HepG2 (cell line): ENCODE measurements around the gene CLP1. TPM values are rescaled to one million over a fixed set of nuclear protein-coding genes. Genes with fewer than 3 reads are reported as not detected.
A peak's percentile ranks its signal among the peaks of the same experiment; 100 is the strongest.

Experiments
- ARID2 ChIP-seq: sonication (generic); formaldehyde crosslinking; IDR thresholded peaks from 2 replicates; pipeline ENCODE4 v1.8.1; 2022; ENCODE audit warnings: mild to moderate bottlenecking, missing genetic modification reagents, borderline replicate concordance
- ERF ChIP-seq: IDR thresholded peaks from 2 replicates; pipeline ENCODE4 v1.6.1; 2018; ENCODE audit warnings: missing biosample characterization, missing genetic modification reagents
- FOSL2 ChIP-seq: sonication (generic); formaldehyde crosslinking; IDR thresholded peaks from 2 replicates; pipeline ENCODE4 v1.4.0; 2020; ENCODE audit warnings: missing genetic modification reagents
- FOXC1 ChIP-seq: sonication (generic); formaldehyde crosslinking; IDR thresholded peaks from 2 replicates; pipeline ENCODE4 v1.8.0; 2022; ENCODE audit warnings: mild to moderate bottlenecking, missing genetic modification reagents, borderline replicate concordance
- HNF1B ChIP-seq: sonication (generic); formaldehyde crosslinking; IDR thresholded peaks from 2 replicates; pipeline ENCODE4 v1.5.1; 2020; ENCODE audit warnings: mild to moderate bottlenecking, moderate library complexity, missing genetic modification reagents
- MAF1 ChIP-seq: sonication (generic); formaldehyde crosslinking; IDR thresholded peaks from 2 replicates; pipeline ENCODE4 v1.5.0; 2020; ENCODE audit warnings: missing genetic modification reagents, borderline replicate concordance
- MTA1 ChIP-seq: sonication (generic); formaldehyde crosslinking; IDR thresholded peaks from 2 replicates; pipeline ENCODE4 v1.4.0; 2020; ENCODE audit warnings: missing genetic modification reagents, mild to moderate bottlenecking, borderline replicate concordance
- SRSF1 ChIP-seq: fragments of 200-400 bp; formaldehyde crosslinking; optimal IDR thresholded peaks from 2 replicates; pipeline ENCODE3; 2017; ENCODE audit warnings: mild to moderate bottlenecking, low read depth, low read length, moderate library complexity
- TMF1 ChIP-seq: sonication (generic); formaldehyde crosslinking; IDR thresholded peaks from 2 replicates; pipeline ENCODE4 v1.8.1; 2022; ENCODE audit warnings: low read depth, missing genetic modification reagents
- ZBTB1 ChIP-seq: sonication (generic); formaldehyde crosslinking; IDR thresholded peaks from 2 replicates; pipeline ENCODE4 v1.4.0; 2020; ENCODE audit warnings: missing genetic modification reagents, borderline replicate concordance
- ZFP41 ChIP-seq: sonication (generic); formaldehyde crosslinking; IDR thresholded peaks from 2 replicates; pipeline ENCODE4 v1.4.0; 2020; ENCODE audit warnings: mild to moderate bottlenecking, missing genetic modification reagents, borderline replicate concordance
- ZFYVE20 ChIP-seq: sonication (generic); formaldehyde crosslinking; IDR thresholded peaks from 2 replicates; pipeline ENCODE4 v1.8.0; 2023; ENCODE audit warnings: low read depth, mild to moderate bottlenecking, moderate library complexity, missing genetic modification reagents, borderline replicate concordance
- ZNF234 ChIP-seq: sonication (generic); formaldehyde crosslinking; conservative IDR thresholded peaks from 2 replicates; pipeline ENCODE4 v1.5.1; 2020; ENCODE audit warnings: mild to moderate bottlenecking, missing genetic modification reagents
- ZNF253 ChIP-seq: sonication (generic); formaldehyde crosslinking; IDR thresholded peaks from 2 replicates; pipeline ENCODE4 v1.8.0; 2022; ENCODE audit warnings: mild to moderate bottlenecking, missing genetic modification reagents, borderline replicate concordance
- ZNF296 ChIP-seq: sonication (generic); formaldehyde crosslinking; conservative IDR thresholded peaks from 2 replicates; pipeline ENCODE4 v1.5.0; 2020; ENCODE audit warnings: mild to moderate bottlenecking, missing genetic modification reagents
- ZNF317 ChIP-seq: sonication (generic); formaldehyde crosslinking; IDR thresholded peaks from 2 replicates; pipeline ENCODE4 v1.5.0; 2020; ENCODE audit warnings: mild to moderate bottlenecking, missing genetic modification reagents
- ZNF446 ChIP-seq: sonication (generic); formaldehyde crosslinking; IDR thresholded peaks from 2 replicates; pipeline ENCODE4 v1.5.0; 2020; ENCODE audit warnings: mild to moderate bottlenecking, missing genetic modification reagents
- ZNF460 ChIP-seq: sonication (generic); formaldehyde crosslinking; IDR thresholded peaks from 2 replicates; pipeline ENCODE4 v1.5.1; 2020; ENCODE audit warnings: missing genetic modification reagents, mild to moderate bottlenecking, borderline replicate concordance
- ZNF501 ChIP-seq: sonication (generic); formaldehyde crosslinking; IDR thresholded peaks from 2 replicates; pipeline ENCODE4 v1.5.1; 2020; ENCODE audit warnings: mild to moderate bottlenecking, moderate library complexity, missing genetic modification reagents
- ZNF547 ChIP-seq: sonication (generic); formaldehyde crosslinking; IDR thresholded peaks from 2 replicates; pipeline ENCODE4 v1.5.1; 2020; ENCODE audit warnings: mild to moderate bottlenecking, missing genetic modification reagents
- ZNF768 ChIP-seq: sonication (generic); formaldehyde crosslinking; IDR thresholded peaks from 2 replicates; pipeline ENCODE4 v1.4.0; 2020; ENCODE audit warnings: missing genetic modification reagents
- polyA plus RNA-seq, 8 experiments: library from polyadenylated mRNA; depleted of rRNA in 3 of 8; stranded (reverse) in 7 of 8; unstranded in 1 of 8; fragments of >200 nt; fragmentation: Illumina TruSeq in 4 of 8; extraction: Trizol in 4 of 8; gene quantifications; 2 replicates each; pipeline versions ENCODE4 v1.2.1 to v1.2.3, GENCODE V29; 2011 to 2016; ENCODE audit warnings: low read depth in 4 of 8, missing spikeins in 1 of 8, mixed read lengths in 1 of 8; ENCODE audit not compliant: insufficient read depth in 1 of 8
- total RNA-seq, 5 experiments: library from RNA; depleted of rRNA; stranded (reverse); fragments of >200 nt; fragmentation: Illumina TruSeq; extraction: Trizol; gene quantifications; 2 replicates each; pipeline ENCODE4 v1.2.3, GENCODE V29; 2016; ENCODE audit warnings: low read depth in 1 of 5
- TF ChIP-seq, protein P1 (sequence below): sonication (generic); formaldehyde crosslinking; IDR thresholded peaks from 2 replicates; pipeline ENCODE4 v1.4.0; 2020; ENCODE audit warnings: mild to moderate bottlenecking, missing genetic modification reagents
- TF ChIP-seq, protein P2 (sequence below), 2 experiments: fragments of 450-650 bp in 1 of 2; sonication (generic) in 1 of 2; formaldehyde crosslinking; IDR thresholded peaks; 2 replicates each; pipeline versions ENCODE4 v1.5.0 to v1.8.0; 2020 to 2022; ENCODE audit warnings: mild to moderate bottlenecking in 1 of 2, missing genetic modification reagents in 1 of 2

The CLP1 gene
- total and polyA plus RNA-seq, 2 of the 13 experiments (the other 11 are each of a cell fraction or from before 2014, with no cell fraction given): 14.6 to 24.8 TPM

- TF ChIP-seq ZNF547 (no peak), ARID2 (CRISPR knock-in tag) (no peak), ERF (CRISPR knock-in tag) (0 out of 2 replicates have a peak, but pooled peaks have one; percentile 38), ZNF296 (CRISPR knock-in tag) (no peak), ZNF234 (CRISPR knock-in tag) (no peak), ZNF501 (CRISPR knock-in tag) (no peak), ZFP41 (no peak; the same call in 1 of the 2 replicates), TMF1 (CRISPR knock-in tag) (no peak), FOXC1 (no peak), ZNF253 (CRISPR knock-in tag) (no peak), ZNF460 (no peak), MTA1 (CRISPR knock-in tag) (no peak), FOSL2 (CRISPR knock-in tag) (no peak), ZNF768 (CRISPR knock-in tag) (peak; percentile 17; the same call in 1 of the 2 replicates), SRSF1 (no peak), MAF1 (CRISPR knock-in tag) (no peak), ZNF446 (CRISPR knock-in tag) (no peak), ZNF317 (CRISPR knock-in tag) (no peak; the same call in 1 of the 2 replicates), ZFYVE20 (CRISPR knock-in tag) (no peak), HNF1B (peak; percentile 64; the same call in 1 of the 2 replicates), ZBTB1 (CRISPR knock-in tag) (no peak)
- TF ChIP-seq, protein P1, sequence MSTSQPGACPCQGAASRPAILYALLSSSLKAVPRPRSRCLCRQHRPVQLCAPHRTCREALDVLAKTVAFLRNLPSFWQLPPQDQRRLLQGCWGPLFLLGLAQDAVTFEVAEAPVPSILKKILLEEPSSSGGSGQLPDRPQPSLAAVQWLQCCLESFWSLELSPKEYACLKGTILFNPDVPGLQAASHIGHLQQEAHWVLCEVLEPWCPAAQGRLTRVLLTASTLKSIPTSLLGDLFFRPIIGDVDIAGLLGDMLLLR (CRISPR knock-in tag): no peak
- TF ChIP-seq, protein P2, sequence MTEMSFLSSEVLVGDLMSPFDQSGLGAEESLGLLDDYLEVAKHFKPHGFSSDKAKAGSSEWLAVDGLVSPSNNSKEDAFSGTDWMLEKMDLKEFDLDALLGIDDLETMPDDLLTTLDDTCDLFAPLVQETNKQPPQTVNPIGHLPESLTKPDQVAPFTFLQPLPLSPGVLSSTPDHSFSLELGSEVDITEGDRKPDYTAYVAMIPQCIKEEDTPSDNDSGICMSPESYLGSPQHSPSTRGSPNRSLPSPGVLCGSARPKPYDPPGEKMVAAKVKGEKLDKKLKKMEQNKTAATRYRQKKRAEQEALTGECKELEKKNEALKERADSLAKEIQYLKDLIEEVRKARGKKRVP (CRISPR knock-in tag; IDR thresholded peaks at IDR 0.05): no peak
These were observed 18.1 kb upstream of the CLP1 start (continued) for GRCh38 chr11:57639321-57640067.
